ENCODE data around the gene LIX1L.
"Not testable (repeated sequence)": the region's sequence is repeated elsewhere in the genome, so short reads cannot be mapped to it uniquely, and the experiment has no call there.

Gene LIX1L

GRCh38 chr1:145927916-145928643, 29.7 kb downstream of the LIX1L start:
- DNase-seq (ENCODE audit: extremely low read depth, insufficient read length), result peak; percentile 23
- peak overlapping the region; percentile 94 for H3K4me3 ChIP-seq (replicated peaks; ENCODE audit: low read depth, low read length)
- H3K27me3 ChIP-seq (replicated peaks; ENCODE audit: control insufficient read depth, insufficient read depth, low read length), result no peaks in the 10 kb centered on the region
- TF ChIP-seq CTCF (IDR thresholded peaks at IDR 0.05; ENCODE audit: insufficient read depth, low read length, poor library complexity, severe bottlenecking), result no peak
- H3K36me3 ChIP-seq (ENCODE audit: control insufficient read depth, insufficient read depth, low read length), result peaks cover 1% of the 10 kb centered on the region

GRCh38 chr1:145927063-145927886, 30.5 kb downstream of the LIX1L start, which contains the start of gene RBM8A:
Gene RBM8A (minus strand): TSS chr1:145927484. CDS start chr1:145927426, 58 bp downstream.
- TF ChIP-seq CTCF (IDR thresholded peaks at IDR 0.05; ENCODE audit: insufficient read depth, low read length, poor library complexity, severe bottlenecking), result peak; percentile 64
- peak within 1 kb of the TSS; percentile 94 for H3K4me3 ChIP-seq (replicated peaks; ENCODE audit: low read depth, low read length)
- peak; percentile 85 for DNase-seq (ENCODE audit: extremely low read depth, insufficient read length)

GRCh38 chr1:145926686-145927062, 31.1 kb downstream of the LIX1L start:
- peaks cover 1% of the 10 kb centered on the region for H3K36me3 ChIP-seq (ENCODE audit: control insufficient read depth, insufficient read depth, low read length)
- TF ChIP-seq CTCF (IDR thresholded peaks at IDR 0.05; ENCODE audit: insufficient read depth, low read length, poor library complexity, severe bottlenecking), result no peak
- no peak for DNase-seq (ENCODE audit: extremely low read depth, insufficient read length)
- no peaks in the 10 kb centered on the region for H3K27me3 ChIP-seq (replicated peaks; ENCODE audit: control insufficient read depth, insufficient read depth, low read length)
- peak overlapping the region; percentile 94 for H3K4me3 ChIP-seq (replicated peaks; ENCODE audit: low read depth, low read length)

More at GRCh38 chr1:145927063-145927886, 30.5 kb downstream of the LIX1L start, which contains the start of gene RBM8A:
- peaks cover 1% of the 10 kb centered on the region for H3K36me3 ChIP-seq (ENCODE audit: control insufficient read depth, insufficient read depth, low read length)
- H3K27me3 ChIP-seq (replicated peaks; ENCODE audit: control insufficient read depth, insufficient read depth, low read length), result no peaks in the 10 kb centered on the region

GRCh38 chr1:145922266-145922665, 35.6 kb downstream of the LIX1L start:
- Histone ChIP-seq H3K36me3 (ENCODE audit: control insufficient read depth, insufficient read depth, low read length) (peaks cover 1% of the 10 kb centered on the region), H3K27me3 (replicated peaks; ENCODE audit: control insufficient read depth, insufficient read depth, low read length) (no peaks in the 10 kb centered on the region), H3K4me3 (replicated peaks; ENCODE audit: low read depth, low read length) (no peak overlapping the region)
- no peak for DNase-seq (ENCODE audit: extremely low read depth, insufficient read length)
- TF ChIP-seq CTCF (IDR thresholded peaks at IDR 0.05; ENCODE audit: insufficient read depth, low read length, poor library complexity, severe bottlenecking), result no peak

- DNase-seq (ENCODE audit: extremely low read depth, insufficient read length); H3K27me3 ChIP-seq (replicated peaks; ENCODE audit: control insufficient read depth, insufficient read depth, low read length); H3K4me3 ChIP-seq (replicated peaks; ENCODE audit: low read depth, low read length); H3K36me3 ChIP-seq (ENCODE audit: control insufficient read depth, insufficient read depth, low read length): not testable (repeated sequence)
Measured at GRCh38 chr1:145920297-145920696, 37.5 kb downstream of the LIX1L start.
